Measurements from ENCODE around the gene FES.

GRCh38 chr15:90892498-90893174 is 8.3 kb downstream of the FES start:
- TF ChIP-seq POLR2A (IDR thresholded peaks at IDR 0.05) (no peak), CTCF (IDR thresholded peaks at IDR 0.05) (no peak), EP300 (IDR thresholded peaks at IDR 0.05) (no peak)
